K562 (cell line): ENCODE results near the gene ZMYND8. TPM values are rescaled to one million over a fixed set of nuclear protein-coding genes. Genes with fewer than 3 reads are reported as not detected.

Experiments
- CBFA2T3 ChIP-seq: fragments of 450-650 bp; IDR thresholded peaks from 2 replicates; pipeline ENCODE4 v1.6.1; 2017
- CC2D1A ChIP-seq: fragments of 450-650 bp; IDR thresholded peaks from 2 replicates; pipeline ENCODE4 v1.6.1; 2017; ENCODE audit warnings: mild to moderate bottlenecking
- CXXC5 ChIP-seq: fragments of 250-450 bp; sonication (Bioruptor Pico); IDR thresholded peaks from 2 replicates; pipeline ENCODE4 v1.8.0; 2022; ENCODE audit warnings: inconsistent platforms, mild to moderate bottlenecking, moderate library complexity
- ETV5 ChIP-seq: sonication (generic); formaldehyde crosslinking; IDR thresholded peaks from 2 replicates; pipeline ENCODE4 v1.4.0; 2020; ENCODE audit warnings: low read depth, mild to moderate bottlenecking, missing genetic modification reagents
- GABPA ChIP-seq: fragments of 200-800 bp; sonication (Bioruptor generic); conservative IDR thresholded peaks from 2 replicates; pipeline ENCODE4 v1.6.1; 2016; ENCODE audit warnings: low read depth, missing genetic modification characterization, missing compliant biosample characterization
- GMEB1 ChIP-seq: fragments of 250-450 bp; sonication (Bioruptor Pico); IDR thresholded peaks from 2 replicates; pipeline ENCODE4 v1.4.0; 2020; ENCODE audit warnings: mild to moderate bottlenecking
- HDAC1 ChIP-seq, 2 experiments: fragments of 450-650 bp; IDR thresholded peaks; 2 replicates each; pipeline ENCODE4 v1.6.1; 2016 to 2017; ENCODE audit warnings: inconsistent platforms in 1 of 2, mild to moderate bottlenecking in 1 of 2, moderate library complexity in 1 of 2
- IRF2 ChIP-seq: sonication (generic); formaldehyde crosslinking; IDR thresholded peaks from 2 replicates; pipeline ENCODE4 v1.8.1; 2022; ENCODE audit warnings: mild to moderate bottlenecking, missing genetic modification reagents
- JUNB ChIP-seq: fragments of 450-650 bp; formaldehyde crosslinking; conservative IDR thresholded peaks from 2 replicates; pipeline ENCODE4 v1.4.0; 2020; ENCODE audit warnings: mild to moderate bottlenecking
- MLX ChIP-seq, 2 experiments: fragments of 450-650 bp in 1 of 2; sonication (generic) in 1 of 2; formaldehyde crosslinking; conservative IDR thresholded peaks; 2 replicates each; pipeline versions ENCODE4 v1.4.0 to v1.8.1; 2020 to 2022; ENCODE audit warnings: mild to moderate bottlenecking in 1 of 2, missing genetic modification reagents in 1 of 2
- NBN ChIP-seq: fragments of 450-650 bp; IDR thresholded peaks from 2 replicates; pipeline ENCODE4 v1.6.1; 2016; ENCODE audit warnings: low read depth, mild to moderate bottlenecking
- NR2F6 ChIP-seq: fragments of 450-650 bp; formaldehyde crosslinking; IDR thresholded peaks from 2 replicates; pipeline ENCODE4 v1.4.0; 2020; ENCODE audit warnings: mild to moderate bottlenecking
- POLR2A ChIP-seq: fragments of 450-650 bp; conservative IDR thresholded peaks from 2 replicates; pipeline ENCODE4 v1.6.1; 2016
- SOX6 ChIP-seq: fragments of 450-650 bp; IDR thresholded peaks from 2 replicates; pipeline ENCODE4 v1.6.1; 2014; ENCODE audit warnings: mild to moderate bottlenecking
- SPI1 ChIP-seq: IDR thresholded peaks from 2 replicates; pipeline ENCODE4 v1.6.1; 2011; ENCODE audit warnings: low read depth, low read length, control low read depth, borderline replicate concordance
- TAF7 ChIP-seq: fragments of 450-650 bp; IDR thresholded peaks from 2 replicates; pipeline ENCODE4 v1.6.1; 2016; ENCODE audit warnings: missing genetic modification characterization, missing compliant biosample characterization
- ZBTB1 ChIP-seq: sonication (generic); formaldehyde crosslinking; IDR thresholded peaks from 2 replicates; pipeline ENCODE4 v1.8.1; 2023; ENCODE audit warnings: missing genetic modification reagents, low read depth, mild to moderate bottlenecking, borderline replicate concordance
- ZBTB26 ChIP-seq: fragments of 450-650 bp; formaldehyde crosslinking; IDR thresholded peaks from 2 replicates; pipeline ENCODE4 v1.4.0; 2022; ENCODE audit warnings: missing genetic modification characterization
- ZKSCAN1 ChIP-seq: fragments of 150-350 bp; IDR thresholded peaks from 2 replicates; pipeline ENCODE4 v1.6.1; 2016; ENCODE audit warnings: low read depth, low read length
- ZNF23 ChIP-seq: fragments of 250-450 bp; sonication (Bioruptor Pico); IDR thresholded peaks from 2 replicates; pipeline ENCODE4 v1.4.0; 2020; ENCODE audit warnings: mild to moderate bottlenecking
- ZNF644 ChIP-seq: fragments of 200-800 bp; sonication (Bioruptor generic); IDR thresholded peaks from 2 replicates; pipeline ENCODE4 v1.6.1; 2016; ENCODE audit warnings: low read depth, missing genetic modification characterization, missing compliant biosample characterization
- polyA plus RNA-seq, 8 experiments: library from polyadenylated mRNA; depleted of rRNA in 4 of 8; stranded (reverse) in 5 of 8; unstranded in 3 of 8; fragments of >200 nt; fragmentation: Nextera tagmentation in 2 of 8; fragmentation: Illumina TruSeq in 1 of 8; extraction: Ambion mirVana in 2 of 8; extraction: Trizol in 1 of 8; gene quantifications; 2 replicates each; pipeline versions ENCODE4 v1.2.1 to v1.2.3, GENCODE V29; 2011 to 2014; ENCODE audit warnings: inconsistent platforms in 1 of 8, missing spikeins in 1 of 8
- total RNA-seq, 7 experiments: library from RNA; depleted of rRNA in 6 of 7; stranded (reverse); fragments of >200 nt in 6 of 7; fragmentation: Illumina TruSeq in 2 of 7; extraction: Trizol in 2 of 7; gene quantifications; 2 replicates each; pipeline versions ENCODE4 v1.2.1 to v1.2.3, GENCODE V29; 2011 to 2021; ENCODE audit warnings: low replicate concordance in 1 of 7
- TF ChIP-seq, protein P1 (sequence below): sonication (generic); formaldehyde crosslinking; IDR thresholded peaks from 2 replicates; pipeline ENCODE4 v1.8.1; 2023; ENCODE audit warnings: mild to moderate bottlenecking, missing genetic modification reagents, moderate library complexity
- TF ChIP-seq, protein P2 (sequence below), 2 experiments: fragments of 450-650 bp; IDR thresholded peaks; 2 replicates each; pipeline ENCODE4 v1.6.1; 2016

ZMYND8 gene
- total and polyA plus RNA-seq, 9 of the 15 experiments (the other 6 are each of a cell fraction or from before 2014, with no cell fraction given), result 31.8 to 148 (median 71.9) TPM

DNA sequence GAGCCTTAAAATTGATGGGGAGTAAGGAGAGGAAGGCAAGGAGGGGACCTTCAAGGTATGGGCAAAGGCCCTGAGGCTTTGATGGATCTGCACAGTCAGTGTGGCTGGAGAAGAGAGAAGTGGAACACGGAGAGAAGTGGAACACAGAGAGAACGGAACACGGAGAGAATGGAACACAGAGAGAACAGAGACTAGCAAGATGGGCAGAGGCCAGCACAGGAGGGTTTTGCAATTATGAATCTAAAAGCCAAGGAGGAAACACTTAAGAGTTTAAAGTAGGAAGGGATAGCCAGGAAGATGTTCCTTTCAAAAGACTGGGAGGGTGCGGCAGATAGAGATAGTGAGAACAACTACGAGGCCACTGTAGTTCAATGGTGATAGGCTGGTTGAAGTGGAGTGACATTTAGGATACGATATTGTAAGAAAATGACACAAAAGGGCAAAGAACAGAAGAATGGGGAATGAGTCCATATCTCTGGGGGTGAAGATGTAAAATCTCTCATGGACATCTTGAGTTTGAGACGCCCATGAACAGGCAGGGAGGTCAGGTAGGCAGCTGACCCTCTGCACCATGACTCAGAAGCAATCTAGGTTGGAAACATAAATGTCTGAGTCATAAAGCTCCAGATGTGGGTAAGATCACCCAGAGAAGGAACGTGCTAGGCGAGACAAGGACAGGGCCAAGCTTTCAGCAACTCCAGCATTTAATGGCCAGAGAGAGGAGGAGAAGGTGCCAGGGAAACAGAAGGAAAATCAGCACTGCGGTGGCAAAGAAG, 25.4 kb downstream of the ZMYND8 start (continued):
- TF ChIP-seq CBFA2T3 (peak; percentile 98), IRF2 (CRISPR knock-in tag) (no peak), GABPA (tag) (peak; percentile 35; the same call in 1 of the 2 replicates), ETV5 (CRISPR knock-in tag) (peak; percentile 53), ZBTB26 (0 out of 2 replicates have a peak, but pooled peaks have one; percentile 8), SOX6 (peak; percentile 94), CXXC5 (peak; percentile 64), NR2F6 (no peak), GMEB1 (CRISPR knock-in tag) (no peak), TAF7 (tag) (no peak), CC2D1A (no peak; the same call in 1 of the 2 replicates), ZBTB1 (CRISPR knock-in tag) (no peak), POLR2A (0 out of 2 replicates have a peak, but pooled peaks have one; percentile 50), SPI1 (0 out of 2 replicates have a peak, but pooled peaks have one; percentile 25), HDAC1 (IDR thresholded peaks at IDR 0.05) (peak; percentile 39 to 96; a peak in 3 of 4 replicates), NBN (peak; percentile 90), ZNF644 (tag) (0 out of 2 replicates have a peak, but pooled peaks have one; percentile 54), ZNF23 (CRISPR knock-in tag) (no peak), JUNB (peak; percentile 68), MLX (CRISPR knock-in tag; conservative IDR thresholded peaks at IDR 0.05) (no peak), ZKSCAN1 (peak; percentile 52; the same call in 1 of the 2 replicates)
- TF ChIP-seq, protein P1, sequence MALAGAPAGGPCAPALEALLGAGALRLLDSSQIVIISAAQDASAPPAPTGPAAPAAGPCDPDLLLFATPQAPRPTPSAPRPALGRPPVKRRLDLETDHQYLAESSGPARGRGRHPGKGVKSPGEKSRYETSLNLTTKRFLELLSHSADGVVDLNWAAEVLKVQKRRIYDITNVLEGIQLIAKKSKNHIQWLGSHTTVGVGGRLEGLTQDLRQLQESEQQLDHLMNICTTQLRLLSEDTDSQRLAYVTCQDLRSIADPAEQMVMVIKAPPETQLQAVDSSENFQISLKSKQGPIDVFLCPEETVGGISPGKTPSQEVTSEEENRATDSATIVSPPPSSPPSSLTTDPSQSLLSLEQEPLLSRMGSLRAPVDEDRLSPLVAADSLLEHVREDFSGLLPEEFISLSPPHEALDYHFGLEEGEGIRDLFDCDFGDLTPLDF (CRISPR knock-in tag), result no peak
- TF ChIP-seq, protein P2, sequence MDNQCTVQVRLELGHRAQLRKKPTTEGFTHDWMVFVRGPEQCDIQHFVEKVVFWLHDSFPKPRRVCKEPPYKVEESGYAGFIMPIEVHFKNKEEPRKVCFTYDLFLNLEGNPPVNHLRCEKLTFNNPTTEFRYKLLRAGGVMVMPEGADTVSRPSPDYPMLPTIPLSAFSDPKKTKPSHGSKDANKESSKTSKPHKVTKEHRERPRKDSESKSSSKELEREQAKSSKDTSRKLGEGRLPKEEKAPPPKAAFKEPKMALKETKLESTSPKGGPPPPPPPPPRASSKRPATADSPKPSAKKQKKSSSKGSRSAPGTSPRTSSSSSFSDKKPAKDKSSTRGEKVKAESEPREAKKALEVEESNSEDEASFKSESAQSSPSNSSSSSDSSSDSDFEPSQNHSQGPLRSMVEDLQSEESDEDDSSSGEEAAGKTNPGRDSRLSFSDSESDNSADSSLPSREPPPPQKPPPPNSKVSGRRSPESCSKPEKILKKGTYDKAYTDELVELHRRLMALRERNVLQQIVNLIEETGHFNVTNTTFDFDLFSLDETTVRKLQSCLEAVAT (IDR thresholded peaks at IDR 0.05), result peak; percentile 50 to 77; a peak in 2 of 4 replicates
